H1 (cell line): ENCODE measurements around the gene TRIM58. TPM values are rescaled to one million over a fixed set of nuclear protein-coding genes. Genes with fewer than 3 reads are reported as not detected.

ENCODE experiments used
- CEBPB ChIP-seq: IDR thresholded peaks from 2 replicates; pipeline ENCODE4 v1.6.1; 2012; ENCODE audit warnings: low read depth, low read length
- PHF8 ChIP-seq: fragments of 200-600 bp; sonication (generic); conservative IDR thresholded peaks from 2 replicates; pipeline ENCODE4 v1.7.1; 2012; ENCODE audit warnings: low read depth, mild to moderate bottlenecking, inconsistent platforms, low read length, moderate library complexity
- polyA plus RNA-seq, 7 experiments: library from polyadenylated mRNA; depleted of rRNA in 3 of 7; stranded (reverse) in 5 of 7; unstranded in 2 of 7; fragments of >200 nt in 5 of 7; fragments of 200-250 nt in 2 of 7; gene quantifications; 1 replicate in 5 of 7; 2 replicates in 1 of 7; 4 replicates in 1 of 7; pipeline versions ENCODE4 v1.2.1 to v1.2.3, GENCODE V29; 2011 to 2013; ENCODE audit warnings: missing spikeins in 2 of 7, mixed read lengths in 2 of 7
- total RNA-seq: library from RNA; stranded (reverse); fragmentation: NEBNext Ultra II Directional; extraction: Animal tissue kit (Norgen Biotek cat#: 25700); gene quantifications from 2 replicates; pipeline ENCODE4 v1.2.1, GENCODE V29; 2021
- TF ChIP-seq, protein P1 (sequence below): IDR thresholded peaks from 2 replicates; pipeline ENCODE4 v1.6.1; 2011; ENCODE audit warnings: low read depth, mild to moderate bottlenecking, low read length; ENCODE audit not compliant: insufficient read depth

Gene TRIM58
- total and polyA plus RNA-seq, 2 of the 8 experiments (the other 6 are each of a cell fraction or from before 2014, with no cell fraction given) = 2.8 TPM; not detected in 1

DNA sequence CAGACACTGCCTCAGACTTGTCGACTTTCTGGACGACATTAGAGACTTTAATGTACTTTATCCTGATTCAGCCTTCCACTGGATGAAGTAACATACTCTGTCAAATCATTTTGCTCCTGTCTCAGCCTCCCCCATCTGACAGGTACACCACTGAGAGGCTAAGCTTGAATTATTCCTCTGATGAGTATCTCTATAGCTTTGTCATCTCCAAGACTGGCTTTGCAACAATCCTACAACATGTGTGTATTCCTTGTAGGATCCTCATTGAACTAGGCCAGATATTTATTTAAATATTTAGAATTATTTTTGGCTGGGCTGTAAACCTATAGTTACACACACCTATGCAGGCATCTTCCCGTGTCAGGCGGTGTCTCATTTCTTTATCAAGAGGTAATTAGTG is 1.1 kb upstream of the TRIM58 start (continued):
- TF ChIP-seq, protein P1, sequence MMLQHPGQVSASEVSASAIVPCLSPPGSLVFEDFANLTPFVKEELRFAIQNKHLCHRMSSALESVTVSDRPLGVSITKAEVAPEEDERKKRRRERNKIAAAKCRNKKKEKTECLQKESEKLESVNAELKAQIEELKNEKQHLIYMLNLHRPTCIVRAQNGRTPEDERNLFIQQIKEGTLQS = no peak
- TF ChIP-seq CEBPB (no peak), PHF8 (no peak)
- TF ChIP-seq, all 59 proteins: peak for 0
